A673 (cell line): ENCODE data around the gene BHMT2. TPM values are rescaled to one million over a fixed set of nuclear protein-coding genes. Genes with fewer than 3 reads are reported as not detected.
A peak's percentile ranks its signal among the peaks of the same experiment; 100 is the strongest.

Source experiments
- Bru-seq: library from RNA; stranded (reverse); fragments of 400-500 nt; gene quantifications from one replicate; lab custom pipeline; 2021; lab: Mats Ljungman, UMichigan
- BruChase-seq, 2 experiments: library from RNA; stranded (reverse); fragments of 400-500 nt; gene quantifications; one replicate each; lab custom pipeline; 2021; lab: Mats Ljungman, UMichigan
- BruUV-seq: library from RNA; stranded (reverse); fragments of 400-500 nt; replicated peaks from 2 replicates; lab custom pipeline; 2021; lab: Mats Ljungman, UMichigan
- CTCF ChIA-PET: fragments of 300-600 bp; sonication (Branson Sonifier 250); formaldehyde crosslinking; loops from one replicate; lab custom pipeline; 2022; ENCODE audit warnings: antibody characterized with exemption; lab: Charles Lee
- POLR2A ChIA-PET: fragments of 300-600 bp; sonication (Branson Sonifier 250); formaldehyde crosslinking; loops from one replicate; lab custom pipeline; 2022; ENCODE audit warnings: antibody characterized with exemption; ENCODE audit not compliant: low non-redundant PET; lab: Charles Lee
- DNase-seq: peaks from one replicate; pipeline ENCODE4 v3.0.0-alpha.2; 2015; ENCODE audit warnings: low spot score
- H3K27ac ChIP-seq: fragments of 200-600 bp; sonication (generic); 2 replicates; pipeline ENCODE4 v1.5.1; 2016; ENCODE audit warnings: mixed run types, low read depth, mild to moderate bottlenecking, mixed read lengths, antibody characterized with exemption, low read length; ENCODE audit not compliant: poor library complexity, severe bottlenecking
- H3K27me3 ChIP-seq: fragments of 200-600 bp; sonication (generic); replicated peaks from 2 replicates; pipeline ENCODE4 v1.6.1; 2017; ENCODE audit warnings: mixed run types, low read depth, mild to moderate bottlenecking, mixed read lengths, antibody characterized with exemption, low read length; ENCODE audit not compliant: insufficient read depth, poor library complexity
- H3K36me3 ChIP-seq: fragments of 200-600 bp; sonication (generic); 2 replicates; pipeline ENCODE4 v1.6.1; 2016; ENCODE audit warnings: mixed run types, mild to moderate bottlenecking, mixed read lengths, antibody characterized with exemption, low read length; ENCODE audit not compliant: insufficient read depth, poor library complexity, severe bottlenecking
- H3K4me1 ChIP-seq: fragments of 200-600 bp; sonication (generic); 2 replicates; pipeline ENCODE4 v1.6.1; 2017; ENCODE audit warnings: mixed run types, mild to moderate bottlenecking, mixed read lengths, antibody characterized with exemption, low read length; ENCODE audit not compliant: insufficient read depth, poor library complexity, severe bottlenecking
- H3K4me3 ChIP-seq: fragments of 200-600 bp; sonication (generic); 2 replicates; pipeline ENCODE4 v1.5.1; 2016; ENCODE audit warnings: low read depth, mixed run types, mild to moderate bottlenecking, mixed read lengths, low read length; ENCODE audit not compliant: poor library complexity, severe bottlenecking
- H3K9me3 ChIP-seq: fragments of 200-600 bp; sonication (generic); 2 replicates; pipeline ENCODE4 v1.6.1; 2016; ENCODE audit warnings: mixed run types, low read depth, mild to moderate bottlenecking, mixed read lengths, antibody characterized with exemption, low read length; ENCODE audit not compliant: poor library complexity, severe bottlenecking
- EZH2 ChIP-seq: fragments of 200-600 bp; sonication (generic); IDR thresholded peaks from 2 replicates; pipeline ENCODE4 v1.6.1; 2017; ENCODE audit warnings: borderline replicate concordance, low read depth, mild to moderate bottlenecking, mixed read lengths, antibody characterized with exemption, low read length; ENCODE audit not compliant: poor library complexity, severe bottlenecking
- intact Hi-C: fragments of 100-400 bp; cut with micrococcal nuclease; formaldehyde crosslinking; loops from one replicate; pipeline ENCODE4 v1.10.0; 2022; ENCODE audit not compliant: unreplicated experiment
- long read RNA-seq: library from polyadenylated mRNA; stranded (forward); transcript quantifications from one replicate; pipeline ENCODE4 v2.0.0, GENCODE V29; 2022
- total RNA-seq: library from RNA; stranded (reverse); gene quantifications from 2 replicates; pipeline ENCODE4 v1.2.3, GENCODE V29; 2021
- TF ChIP-seq, protein P1 (sequence below): fragments of 300-800, 200-600 bp; sonication (generic); conservative IDR thresholded peaks from 2 replicates; pipeline ENCODE4 v1.5.1; 2017; ENCODE audit warnings: low read depth, mild to moderate bottlenecking, antibody characterized with exemption, low read length, moderate library complexity, mixed read lengths

The BHMT2 gene
- total RNA-seq (0.19 and 0.50 TPM in 2 replicates), Bru-seq, nascent RNA (percentile 16 among the genes with signal in this experiment), BruChase-seq, experiment 1, labeled RNA remaining after a 2-hour chase (percentile 19 among the genes with signal in this experiment), BruChase-seq, experiment 2, labeled RNA remaining after a 6-hour chase (percentile 16 among the genes with signal in this experiment)
- long read RNA-seq: 0 reads

DNA sequence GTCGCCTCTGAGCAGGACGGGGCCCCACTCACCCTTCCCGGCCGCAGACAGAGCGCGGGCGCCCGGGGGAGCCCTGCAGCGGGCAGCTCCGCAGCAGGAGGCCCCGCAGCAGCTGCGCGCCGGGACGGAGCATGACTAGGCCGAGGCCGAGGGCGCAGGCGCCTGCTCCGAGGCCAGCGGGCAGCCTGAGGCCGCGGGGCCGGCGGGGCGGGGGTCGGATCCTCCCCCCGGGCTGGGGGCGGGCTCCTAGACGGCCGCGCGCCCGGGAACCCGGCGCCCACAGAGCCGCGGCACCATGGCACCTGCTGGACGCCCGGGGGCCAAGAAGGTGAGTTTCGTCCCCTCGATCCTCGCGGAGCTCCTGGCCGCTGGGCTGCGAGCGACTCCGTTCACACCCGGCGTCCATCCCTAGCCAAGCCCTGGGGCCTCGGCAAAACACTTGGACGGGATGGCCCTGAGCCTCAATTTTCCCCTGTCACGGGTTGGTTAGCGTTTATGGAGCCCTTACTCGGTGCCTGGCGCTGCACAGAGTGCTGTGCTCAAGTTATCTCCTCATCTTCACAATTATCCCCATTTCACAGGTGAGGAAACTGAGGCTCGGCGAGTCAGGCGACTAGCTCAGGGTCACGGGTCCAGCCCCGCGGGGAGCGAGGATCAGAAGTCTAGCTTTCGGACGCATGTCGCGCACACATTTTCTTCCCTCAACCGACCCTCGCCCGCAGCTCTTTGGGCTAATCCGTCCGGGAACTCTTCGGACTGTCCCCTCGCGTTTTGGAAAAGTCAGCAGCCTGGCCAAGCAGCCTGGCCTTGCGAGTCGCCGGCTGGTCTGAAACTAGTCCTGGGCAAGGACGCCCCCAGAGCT lies at the start of gene BHMT2, which contains the start of gene DMGDH:
TSS of gene BHMT2 (plus strand) at position 280 of the 862 bp plus-strand sequence. CDS start at position 296, 16 bp downstream.
TSS of gene DMGDH (minus strand) at position 187 of the 862 bp plus-strand sequence. CDS start at position 133, 54 bp downstream.
- Histone ChIP-seq H3K36me3 (no peaks in the 10 kb centered on the region), H3K4me3 (no peak within 1 kb of the TSS), H3K4me1 (peaks cover 5% of the 10 kb centered on the region), H3K9me3 (no peaks in the 10 kb centered on the region), H3K27me3 (no peaks in the 10 kb centered on the region), H3K27ac (no peak within 1 kb of the TSS)
- intact Hi-C loops: no loop called here
- ChIA-PET CTCF (no interaction called here), POLR2A (no interaction called here)
- BruUV-seq: no TSS peak
- no peak for DNase-seq
- TF ChIP-seq, protein P1, sequence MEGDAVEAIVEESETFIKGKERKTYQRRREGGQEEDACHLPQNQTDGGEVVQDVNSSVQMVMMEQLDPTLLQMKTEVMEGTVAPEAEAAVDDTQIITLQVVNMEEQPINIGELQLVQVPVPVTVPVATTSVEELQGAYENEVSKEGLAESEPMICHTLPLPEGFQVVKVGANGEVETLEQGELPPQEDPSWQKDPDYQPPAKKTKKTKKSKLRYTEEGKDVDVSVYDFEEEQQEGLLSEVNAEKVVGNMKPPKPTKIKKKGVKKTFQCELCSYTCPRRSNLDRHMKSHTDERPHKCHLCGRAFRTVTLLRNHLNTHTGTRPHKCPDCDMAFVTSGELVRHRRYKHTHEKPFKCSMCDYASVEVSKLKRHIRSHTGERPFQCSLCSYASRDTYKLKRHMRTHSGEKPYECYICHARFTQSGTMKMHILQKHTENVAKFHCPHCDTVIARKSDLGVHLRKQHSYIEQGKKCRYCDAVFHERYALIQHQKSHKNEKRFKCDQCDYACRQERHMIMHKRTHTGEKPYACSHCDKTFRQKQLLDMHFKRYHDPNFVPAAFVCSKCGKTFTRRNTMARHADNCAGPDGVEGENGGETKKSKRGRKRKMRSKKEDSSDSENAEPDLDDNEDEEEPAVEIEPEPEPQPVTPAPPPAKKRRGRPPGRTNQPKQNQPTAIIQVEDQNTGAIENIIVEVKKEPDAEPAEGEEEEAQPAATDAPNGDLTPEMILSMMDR: no peak
- TF ChIP-seq EZH2: no peak

- no peaks in the 10 kb centered on the region for H3K36me3 ChIP-seq
- H3K4me1 ChIP-seq: peaks cover 10% of the 10 kb centered on the region
- no peak overlapping the region for H3K4me3 ChIP-seq
- H3K27me3 ChIP-seq: peaks cover 24% of the 10 kb centered on the region
- ChIA-PET CTCF (interaction anchor here (0.6 to 5.7 kb wide), 10 partner anchors 85 to 1062 kb away, joined by 3 to 53 read pairs (median 4); no protein-coding TSS in a partner anchor), POLR2A (no interaction called here)
- TF ChIP-seq EZH2: no peak
- TF ChIP-seq, protein P1: peak; percentile 94
- BruUV-seq: no TSS peak
- no peaks in the 10 kb centered on the region for H3K9me3 ChIP-seq
- no peak overlapping the region for H3K27ac ChIP-seq
- intact Hi-C loops: loop anchor here (2.0 to 10.0 kb wide), 6 partner anchors 120 to 836 kb away; no protein-coding TSS in a partner anchor
- peak; percentile 73 for DNase-seq
These were observed 48.6 kb upstream of the BHMT2 start for GRCh38 chr5:79020861-79021561.

DNA sequence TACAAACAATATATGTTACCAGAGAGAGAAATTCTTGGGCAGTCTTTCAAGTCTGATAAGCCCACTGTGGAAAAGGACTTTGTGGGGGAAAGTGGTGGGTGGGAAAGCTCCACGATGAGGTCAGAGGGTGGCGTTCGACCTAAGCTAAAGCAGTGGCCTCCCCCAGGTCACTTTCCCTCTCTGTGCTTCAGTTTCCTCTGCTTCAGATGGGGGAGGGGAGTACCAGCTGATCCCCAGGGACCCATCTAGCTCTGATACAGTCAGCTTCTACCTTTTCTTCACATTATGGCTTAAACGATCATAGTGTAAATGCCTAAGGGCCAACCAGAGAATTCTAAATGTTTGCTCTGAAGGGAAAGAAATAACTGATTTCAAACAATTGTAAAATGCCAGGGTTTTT lies 47.8 kb upstream of the BHMT2 start:
- no TSS peak for BruUV-seq
- no peak for DNase-seq
- no peak overlapping the region for H3K4me3 ChIP-seq
- intact Hi-C loops: loop anchor here (2.0 to 10.0 kb wide), 6 partner anchors 121 to 836 kb away; no protein-coding TSS in a partner anchor
- ChIA-PET CTCF (interaction anchor here (0.6 to 5.7 kb wide), 5 partner anchors 111 to 1061 kb away, joined by 4 to 53 read pairs (median 5); no protein-coding TSS in a partner anchor), POLR2A (no interaction called here)
- no peaks in the 10 kb centered on the region for H3K9me3 ChIP-seq
- no peaks in the 10 kb centered on the region for H3K36me3 ChIP-seq
- H3K27ac ChIP-seq: no peak overlapping the region
- H3K4me1 ChIP-seq: peaks cover 10% of the 10 kb centered on the region
- no peak for TF ChIP-seq EZH2
- TF ChIP-seq, protein P1: no peak
- H3K27me3 ChIP-seq: peaks cover 16% of the 10 kb centered on the region
